CD4-positive, alpha-beta T cell (primary cell): ENCODE measurements around the gene MAP7D1. TPM values are rescaled to one million over a fixed set of nuclear protein-coding genes. Genes with fewer than 3 reads are reported as not detected.

Experiments used
- ATAC-seq: fragments of 200-7000 bp; cut with Tn5 transposase; one replicate; pipeline ENCODE4 v1.10.0; 2022; ENCODE audit warnings: mild to moderate bottlenecking; ENCODE audit not compliant: poor library complexity
- CTCF ChIA-PET: fragments of 350-600 bp; sonication (Branson Sonifier 250); formaldehyde crosslinking; loops from one replicate; lab custom pipeline; 2021; ENCODE audit warnings: antibody characterized with exemption, inconsistent platforms; lab: Charles Lee
- POLR2A ChIA-PET: fragments of 350-600 bp; sonication (Branson Sonifier 250); formaldehyde crosslinking; loops from one replicate; lab custom pipeline; 2021; ENCODE audit warnings: antibody characterized with exemption, inconsistent platforms; lab: Charles Lee
- DNase-seq, 14 experiments: peaks; one replicate each; pipeline ENCODE4 v3.0.0-alpha.2; 2013 to 2020; ENCODE audit warnings: mixed read lengths in 2 of 14
- H3K27ac ChIP-seq, 2 donors: one replicate each; pipeline versions ENCODE4 v1.5.1 to v1.7.0; 2013; ENCODE audit warnings: low read length in 2 of 2, low read depth in 1 of 2, mild to moderate bottlenecking in 1 of 2
- H3K27me3 ChIP-seq, 2 experiments: 1 replicate in 1 of 2; 2 replicates in 1 of 2; pipeline versions ENCODE4 v1.6.1 to v1.7.0; 2013; ENCODE audit warnings: low read length in 2 of 2, control low read depth in 1 of 2, mild to moderate bottlenecking in 1 of 2, moderate library complexity in 1 of 2; ENCODE audit not compliant: insufficient read depth in 2 of 2, control insufficient read depth in 1 of 2
- H3K36me3 ChIP-seq: one replicate; pipeline ENCODE4 v1.6.1; 2013; ENCODE audit warnings: low read length, control low read depth; ENCODE audit not compliant: insufficient read depth
- H3K4me1 ChIP-seq: one replicate; pipeline ENCODE4 v1.6.1; 2013; ENCODE audit warnings: low read length, control low read depth; ENCODE audit not compliant: insufficient read depth
- H3K4me3 ChIP-seq: one replicate; pipeline ENCODE4 v1.5.1; 2013; ENCODE audit warnings: mild to moderate bottlenecking, low read length, moderate library complexity
- H3K9me3 ChIP-seq, 2 experiments: 1 replicate in 1 of 2; 2 replicates in 1 of 2; pipeline versions ENCODE4 v1.6.1 to v1.7.0; 2013; ENCODE audit warnings: low read length in 2 of 2, mild to moderate bottlenecking in 2 of 2, control low read depth in 1 of 2, moderate library complexity in 1 of 2; ENCODE audit not compliant: control insufficient read depth in 1 of 2, insufficient read depth in 1 of 2
- H3K27ac Mint-ChIP-seq: one replicate; pipeline ENCODE4 v1.8.0; 2020; ENCODE audit warnings: mixed read lengths
- H3K27me3 Mint-ChIP-seq: one replicate; pipeline ENCODE4 v1.8.0; 2021; ENCODE audit warnings: mixed read lengths
- H3K36me3 Mint-ChIP-seq: one replicate; pipeline ENCODE4 v1.8.0; 2021; ENCODE audit warnings: low read depth, mixed read lengths
- H3K4me1 Mint-ChIP-seq: one replicate; pipeline ENCODE4 v1.8.0; 2021; ENCODE audit warnings: low read depth, mixed read lengths
- H3K4me3 Mint-ChIP-seq: one replicate; pipeline ENCODE4 v1.8.0; 2020; ENCODE audit warnings: mild to moderate bottlenecking, mixed read lengths
- H3K9me3 Mint-ChIP-seq: one replicate; pipeline ENCODE4 v1.8.0; 2020; ENCODE audit warnings: mixed read lengths
- CTCF ChIP-seq: fragments of 200-600 bp; IDR thresholded peaks from one replicate; pipeline ENCODE4 v1.8.0; 2022; ENCODE audit warnings: antibody characterized with exemption, mild to moderate bottlenecking
- intact Hi-C, 2 experiments: fragments of 100-400 bp; cut with DNase I in 1 of 2; cut with micrococcal nuclease in 1 of 2; formaldehyde crosslinking; loops; one replicate each; pipeline versions ENCODE4 v1.15.1 to v1.9.0; 2023 to 2025; cut with DNase I, micrococcal nuclease
- total RNA-seq, 174 experiments: library from RNA in 2 of 174; stranded (reverse) in 2 of 174; gene quantifications; one replicate each; pipeline ENCODE4 v1.2.3 and lab custom pipeline; 2021 to 2026

The MAP7D1 gene
- total RNA-seq, 2 experiments from 2014 or later, result 156 to 163 TPM

- intact Hi-C loops, result loop anchor here in 1 of 2 experiments (2.0 kb wide), 1 partner anchor 40 kb away; the partner anchor contains the start of gene TRAPPC3
- Mint-ChIP-seq H3K27ac (peak overlapping the region; percentile 78), H3K27me3 (no peaks in the 10 kb centered on the region), H3K9me3 (no peaks in the 10 kb centered on the region), H3K36me3 (no peaks in the 10 kb centered on the region), H3K4me1 (peaks cover 36% of the 10 kb centered on the region), H3K4me3 (no peak overlapping the region)
- Histone ChIP-seq H3K4me3 (no peak overlapping the region), H3K4me1 (peaks cover 15% of the 10 kb centered on the region), H3K27ac (no peak overlapping the region), H3K36me3 (no peaks in the 10 kb centered on the region), H3K9me3 (no peaks in the 10 kb centered on the region), H3K27me3 (no peaks in the 10 kb centered on the region)
- ATAC-seq, result no peak
- CTCF ChIA-PET, result no interaction called here
- DNase-seq, result no peak
- POLR2A ChIA-PET, result interaction anchor here (0.6 to 2.1 kb wide), 7 partner anchors 10 to 146 kb away, joined by 3 to 5 read pairs (median 3); no protein-coding TSS in a partner anchor
- no peak for TF ChIP-seq CTCF
Measured at GRCh38 chr1:36108314-36108713, 47.6 kb upstream of the MAP7D1 start.

GRCh38 chr1:36109041-36109679, 46.8 kb upstream of the MAP7D1 start:
- Mint-ChIP-seq H3K27ac (peak overlapping the region; percentile 78), H3K4me3 (peak overlapping the region; percentile 34), H3K27me3 (no peaks in the 10 kb centered on the region), H3K4me1 (peaks cover 36% of the 10 kb centered on the region), H3K36me3 (no peaks in the 10 kb centered on the region), H3K9me3 (no peaks in the 10 kb centered on the region)
- H3K27ac ChIP-seq, result no peak overlapping the region
- peaks cover 15% of the 10 kb centered on the region for H3K4me1 ChIP-seq
- H3K36me3 ChIP-seq, result no peaks in the 10 kb centered on the region
- no peaks in the 10 kb centered on the region for H3K9me3 ChIP-seq
- no peak for TF ChIP-seq CTCF
- CTCF ChIA-PET, result interaction anchor here (1.2 kb wide), 1 partner anchor 8 kb away, joined by 3 read pairs; no protein-coding TSS in a partner anchor
- intact Hi-C loops, result loop anchor here in 1 of 2 experiments (2.0 kb wide), 1 partner anchor 40 kb away; the partner anchor contains the start of gene TRAPPC3
- H3K4me3 ChIP-seq, result no peak overlapping the region
- POLR2A ChIA-PET, result interaction anchor here (0.6 to 2.1 kb wide), 5 partner anchors 9 to 52 kb away, joined by 3 to 5 read pairs (median 3); no protein-coding TSS in a partner anchor
- DNase-seq (peak; percentile 31 to 68 (median 57)), ATAC-seq (peak; percentile 98)
- H3K27me3 ChIP-seq, result no peaks in the 10 kb centered on the region

DNA sequence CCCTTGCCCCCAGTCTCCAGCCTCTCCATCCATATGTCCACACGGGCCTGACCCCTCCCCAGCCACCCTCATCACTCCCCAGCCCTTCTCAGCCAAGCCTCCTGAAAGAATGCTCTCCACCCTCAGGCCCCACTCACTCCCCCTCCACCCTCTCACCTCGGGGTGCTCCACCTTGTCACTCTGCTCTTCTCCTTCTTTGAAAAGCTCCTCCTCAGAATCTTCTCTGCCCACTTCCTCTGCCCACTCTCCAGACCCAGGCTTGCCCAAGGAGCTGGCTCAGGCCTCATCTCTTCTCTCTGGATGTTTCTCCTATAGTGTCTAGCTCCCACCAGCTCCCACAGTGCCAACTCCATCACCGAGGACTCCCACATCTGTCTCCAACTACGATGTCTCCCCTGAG, 44.8 kb upstream of the MAP7D1 start:
- no peak overlapping the region for H3K4me3 Mint-ChIP-seq
- POLR2A ChIA-PET, result no interaction called here
- DNase-seq (no peak), ATAC-seq (no peak)
- Histone ChIP-seq H3K4me1 (peaks cover 15% of the 10 kb centered on the region), H3K4me3 (no peak overlapping the region), H3K36me3 (no peaks in the 10 kb centered on the region), H3K9me3 (no peaks in the 10 kb centered on the region), H3K27me3 (no peaks in the 10 kb centered on the region), H3K27ac (no peak overlapping the region)
- peak overlapping the region; percentile 21 for H3K27ac Mint-ChIP-seq
- intact Hi-C loops, result no loop called here
- H3K27me3 Mint-ChIP-seq, result no peaks in the 10 kb centered on the region
- CTCF ChIA-PET, result no interaction called here
- TF ChIP-seq CTCF, result no peak
- H3K36me3 Mint-ChIP-seq, result no peaks in the 10 kb centered on the region
- no peaks in the 10 kb centered on the region for H3K9me3 Mint-ChIP-seq
- peaks cover 36% of the 10 kb centered on the region for H3K4me1 Mint-ChIP-seq
